ENCODE measurements around the gene IL17D.

DNA sequence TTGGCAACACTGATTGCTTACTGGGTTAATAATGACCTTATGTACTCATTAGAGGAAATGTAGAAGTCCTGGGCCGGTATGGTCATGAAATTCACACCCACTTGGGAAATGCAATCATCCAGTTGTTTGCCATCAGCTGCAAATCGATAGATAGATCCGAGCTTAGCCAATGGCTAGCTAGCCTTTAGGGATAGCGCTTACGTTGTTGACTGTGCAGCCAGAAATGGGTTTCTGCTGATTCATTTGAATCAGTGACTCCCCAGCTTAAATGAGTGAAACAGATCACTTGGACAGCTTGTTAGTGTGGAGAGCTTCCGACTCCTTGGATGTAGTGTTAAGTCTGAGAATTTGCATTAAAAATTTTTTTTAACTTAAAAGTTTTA is 11.8 kb downstream of the IL17D start:
- TF ChIP-seq, protein P1, sequence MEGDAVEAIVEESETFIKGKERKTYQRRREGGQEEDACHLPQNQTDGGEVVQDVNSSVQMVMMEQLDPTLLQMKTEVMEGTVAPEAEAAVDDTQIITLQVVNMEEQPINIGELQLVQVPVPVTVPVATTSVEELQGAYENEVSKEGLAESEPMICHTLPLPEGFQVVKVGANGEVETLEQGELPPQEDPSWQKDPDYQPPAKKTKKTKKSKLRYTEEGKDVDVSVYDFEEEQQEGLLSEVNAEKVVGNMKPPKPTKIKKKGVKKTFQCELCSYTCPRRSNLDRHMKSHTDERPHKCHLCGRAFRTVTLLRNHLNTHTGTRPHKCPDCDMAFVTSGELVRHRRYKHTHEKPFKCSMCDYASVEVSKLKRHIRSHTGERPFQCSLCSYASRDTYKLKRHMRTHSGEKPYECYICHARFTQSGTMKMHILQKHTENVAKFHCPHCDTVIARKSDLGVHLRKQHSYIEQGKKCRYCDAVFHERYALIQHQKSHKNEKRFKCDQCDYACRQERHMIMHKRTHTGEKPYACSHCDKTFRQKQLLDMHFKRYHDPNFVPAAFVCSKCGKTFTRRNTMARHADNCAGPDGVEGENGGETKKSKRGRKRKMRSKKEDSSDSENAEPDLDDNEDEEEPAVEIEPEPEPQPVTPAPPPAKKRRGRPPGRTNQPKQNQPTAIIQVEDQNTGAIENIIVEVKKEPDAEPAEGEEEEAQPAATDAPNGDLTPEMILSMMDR (IDR thresholded peaks at IDR 0.05), result no peak
- TF ChIP-seq POLR2A (IDR thresholded peaks at IDR 0.05), result no peak
- TF ChIP-seq EP300 (IDR thresholded peaks at IDR 0.05), result no peak
